Progenitor cell of endocrine pancreas (in vitro differentiated cells): Measurements from ENCODE around the gene RIMBP2. TPM values are rescaled to one million over a fixed set of nuclear protein-coding genes. Genes with fewer than 3 reads are reported as not detected.
"Not testable (repeated sequence)": the region's sequence is repeated elsewhere in the genome, so short reads cannot be mapped to it uniquely, and the experiment has no call there.

ENCODE experiments used
- DNase-seq: peaks from one replicate; pipeline ENCODE4 v3.0.0; 2021; ENCODE audit warnings: low spot score; ENCODE audit not compliant: unreplicated experiment
- H3K27ac Mint-ChIP-seq: 2 replicates; pipeline ENCODE4 v1.8.0; 2021; ENCODE audit warnings: mild to moderate bottlenecking, moderate library complexity, mixed read lengths
- H3K27me3 Mint-ChIP-seq: 2 replicates; pipeline ENCODE4 v1.8.0; 2021; ENCODE audit warnings: mixed read lengths
- H3K36me3 Mint-ChIP-seq: 2 replicates; pipeline ENCODE4 v1.8.0; 2022; ENCODE audit warnings: mixed read lengths; ENCODE audit not compliant: insufficient read depth
- H3K4me1 Mint-ChIP-seq: 2 replicates; pipeline ENCODE4 v1.8.0; 2021; ENCODE audit warnings: low read depth, mixed read lengths
- H3K4me3 Mint-ChIP-seq: 2 replicates; pipeline ENCODE4 v1.8.0; 2021; ENCODE audit warnings: low read depth, mild to moderate bottlenecking, moderate library complexity, mixed read lengths
- H3K9me3 Mint-ChIP-seq: 2 replicates; pipeline ENCODE4 v1.8.0; 2021; ENCODE audit warnings: low read depth, mixed read lengths
- CTCF ChIP-seq: fragments of 200-600 bp; sonication (generic); IDR thresholded peaks from one replicate; pipeline ENCODE4 v1.5.0; 2021; ENCODE audit warnings: antibody characterized with exemption, mild to moderate bottlenecking; ENCODE audit not compliant: unreplicated experiment
- total RNA-seq: library from RNA; stranded (reverse); gene quantifications from 2 replicates; pipeline ENCODE4 v1.2.1, GENCODE V29; 2021

RIMBP2 gene
- total RNA-seq, 1 donor from 2014 or later = 31.6 TPM

DNA sequence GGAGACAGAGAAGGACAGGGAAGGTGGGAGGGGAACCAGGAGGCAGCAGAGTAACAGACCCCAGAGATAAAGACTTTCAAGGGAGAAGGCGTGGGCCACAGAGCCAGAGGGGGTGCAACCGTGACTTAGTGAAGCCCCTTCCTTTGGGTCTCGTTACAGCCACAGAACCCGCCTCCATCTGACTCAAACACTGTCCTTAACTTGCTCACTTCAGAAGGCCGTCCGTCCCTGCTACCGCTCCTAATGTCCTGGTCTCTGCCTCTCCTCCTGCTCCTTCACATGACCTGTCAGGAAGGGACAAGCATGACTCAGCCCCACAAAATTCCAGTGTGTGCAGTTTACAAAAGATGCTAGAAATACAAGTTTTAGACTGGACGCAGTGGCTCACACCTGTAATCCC lies 18.0 kb downstream of the RIMBP2 start:
- no peaks in the 10 kb centered on the region for H3K9me3 Mint-ChIP-seq
- no peak overlapping the region for H3K27ac Mint-ChIP-seq
- no peak for TF ChIP-seq CTCF
- H3K27me3 Mint-ChIP-seq = peaks cover 12% of the 10 kb centered on the region
- no peaks in the 10 kb centered on the region for H3K36me3 Mint-ChIP-seq
- H3K4me1 Mint-ChIP-seq = peaks cover 3% of the 10 kb centered on the region
- H3K4me3 Mint-ChIP-seq = no peak overlapping the region
- DNase-seq = no peak

- no peak for DNase-seq
- Mint-ChIP-seq H3K4me1 (no peaks in the 10 kb centered on the region), H3K36me3 (no peaks in the 10 kb centered on the region), H3K9me3 (no peaks in the 10 kb centered on the region), H3K27ac (no peak overlapping the region), H3K4me3 (no peak overlapping the region), H3K27me3 (peaks cover 12% of the 10 kb centered on the region)
- no peak for TF ChIP-seq CTCF
Observed at GRCh38 chr12:130696379-130697100, 19.6 kb downstream of the RIMBP2 start.

- H3K4me1 Mint-ChIP-seq = no peaks in the 10 kb centered on the region
- H3K27ac Mint-ChIP-seq = no peak overlapping the region
- H3K36me3 Mint-ChIP-seq = no peaks in the 10 kb centered on the region
- no peak overlapping the region for H3K4me3 Mint-ChIP-seq
- H3K9me3 Mint-ChIP-seq = no peaks in the 10 kb centered on the region
- H3K27me3 Mint-ChIP-seq = peaks cover 12% of the 10 kb centered on the region
- TF ChIP-seq CTCF = no peak
- no peak for DNase-seq
Observed at GRCh38 chr12:130695061-130695460, 21.0 kb downstream of the RIMBP2 start.

DNA sequence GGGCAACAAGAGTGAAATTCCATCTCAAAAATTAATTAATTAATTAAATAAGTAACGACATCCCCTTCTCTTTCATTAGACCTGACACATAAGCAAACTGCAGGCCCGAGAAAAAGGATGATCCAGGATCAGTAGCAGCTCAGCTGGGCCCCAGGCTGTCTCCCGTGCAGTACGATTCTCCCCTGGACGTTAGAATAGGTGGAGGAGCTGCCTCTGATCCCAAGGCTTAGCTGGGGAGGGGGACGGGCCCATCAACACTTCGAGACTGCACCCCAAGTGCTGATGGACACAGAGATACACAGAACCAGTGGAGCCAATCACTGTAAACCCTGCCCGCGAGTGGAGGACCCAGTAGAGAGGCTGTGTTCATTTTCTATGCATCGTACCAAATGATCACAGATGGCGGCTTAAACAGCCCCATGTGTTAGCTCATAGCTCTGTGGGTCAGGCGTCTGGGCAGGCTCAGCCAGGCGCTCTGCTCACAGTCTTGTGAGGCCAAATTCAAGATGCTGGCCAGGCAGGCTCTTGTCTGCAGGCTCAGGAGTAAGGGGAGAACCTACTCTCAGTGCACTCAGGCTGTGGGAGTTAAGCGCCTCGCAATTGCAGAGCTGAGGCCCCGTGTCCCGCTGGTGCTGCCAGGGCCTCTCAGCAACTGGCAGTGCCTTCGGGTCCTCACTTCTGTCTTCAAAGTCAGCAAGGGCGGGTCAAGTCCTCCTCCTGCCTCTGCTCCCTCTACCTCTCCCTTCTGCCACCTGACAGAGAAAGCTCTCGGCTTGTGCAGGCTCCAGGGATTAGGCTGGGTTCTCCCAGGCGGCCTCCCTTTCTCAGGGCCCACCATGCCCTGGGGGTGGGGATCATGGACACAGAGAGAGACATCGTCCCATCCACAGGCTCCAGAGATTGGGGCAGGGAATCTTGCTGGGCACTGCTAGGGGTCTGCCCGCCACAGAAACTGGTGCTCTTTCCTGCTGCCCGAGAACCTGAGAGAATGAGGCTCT lies 26.4 kb downstream of the RIMBP2 start:
- DNase-seq = no peak
- no peak for TF ChIP-seq CTCF
- Mint-ChIP-seq H3K4me3 (no peak overlapping the region), H3K4me1 (peaks cover 1% of the 10 kb centered on the region), H3K36me3 (no peaks in the 10 kb centered on the region), H3K27me3 (peaks cover 9% of the 10 kb centered on the region), H3K27ac (no peak overlapping the region), H3K9me3 (no peaks in the 10 kb centered on the region)

DNA sequence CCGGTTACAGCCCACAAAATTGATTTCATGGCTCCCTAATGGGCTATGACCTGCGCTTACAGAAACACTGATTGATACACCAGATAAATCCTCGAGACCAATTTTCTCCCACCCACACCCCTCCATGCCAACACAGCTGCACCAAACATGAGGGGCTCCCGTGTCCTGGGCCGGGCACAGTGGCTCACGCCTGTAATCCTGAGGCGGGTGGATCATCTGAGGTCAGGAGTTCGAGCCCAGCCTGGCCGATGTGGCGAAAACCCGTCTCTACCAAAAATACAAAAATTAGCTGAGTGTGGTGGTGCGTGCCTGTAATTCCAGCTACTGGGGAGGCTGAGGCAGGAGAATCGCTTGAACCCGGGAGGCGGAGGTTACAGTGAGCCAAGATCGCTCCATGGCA lies 27.1 kb downstream of the RIMBP2 start:
- not testable (repeated sequence) for H3K4me3 Mint-ChIP-seq, H3K36me3 Mint-ChIP-seq, H3K27me3 Mint-ChIP-seq, DNase-seq, H3K9me3 Mint-ChIP-seq, H3K27ac Mint-ChIP-seq, H3K4me1 Mint-ChIP-seq
